ENCODE data around the gene TP53BP2. TPM values are rescaled to one million over a fixed set of nuclear protein-coding genes. Genes with fewer than 3 reads are reported as not detected.

The TP53BP2 gene
- polyA plus RNA-seq, 3 donors, result 46.1 to 58.5 (median 56.1) TPM

GRCh38 chr1:223776826-223777454, 68.8 kb downstream of the TP53BP2 start:
- no peak for DNase-seq (ENCODE audit: extremely low read depth in 1 of 11, low read depth in 9 of 11, low spot score in 4 of 11)

- DNase-seq (ENCODE audit: extremely low read depth in 1 of 11, low read depth in 9 of 11, low spot score in 4 of 11), result no peak
Observed at GRCh38 chr1:223776075-223776814, 69.5 kb downstream of the TP53BP2 start.

GRCh38 chr1:223775711-223776074, 70.1 kb downstream of the TP53BP2 start:
- no peak for DNase-seq (ENCODE audit: extremely low read depth in 1 of 11, low read depth in 9 of 11, low spot score in 4 of 11)

GRCh38 chr1:223775054-223775453, 70.7 kb downstream of the TP53BP2 start:
- no peak for DNase-seq (ENCODE audit: extremely low read depth in 1 of 11, low read depth in 9 of 11, low spot score in 4 of 11)

GRCh38 chr1:223774134-223774814, 71.5 kb downstream of the TP53BP2 start:
- DNase-seq (ENCODE audit: extremely low read depth in 1 of 11, low read depth in 9 of 11, low spot score in 4 of 11), result no peak

GRCh38 chr1:223772771-223773160, 73.0 kb downstream of the TP53BP2 start:
- DNase-seq (ENCODE audit: extremely low read depth in 1 of 11, low read depth in 9 of 11, low spot score in 4 of 11), result no peak

- no peak for DNase-seq (ENCODE audit: extremely low read depth in 1 of 11, low read depth in 9 of 11, low spot score in 4 of 11)
Observed at GRCh38 chr1:223771814-223772770, 73.7 kb downstream of the TP53BP2 start.

- no peak for DNase-seq (ENCODE audit: extremely low read depth in 1 of 11, low read depth in 9 of 11, low spot score in 4 of 11)
Observed at GRCh38 chr1:223771469-223771813, 74.3 kb downstream of the TP53BP2 start.

GRCh38 chr1:223770621-223771315, 75.0 kb downstream of the TP53BP2 start:
- DNase-seq (ENCODE audit: extremely low read depth in 1 of 11, low read depth in 9 of 11, low spot score in 4 of 11), result no peak

GRCh38 chr1:223765719-223766340, 79.9 kb downstream of the TP53BP2 start:
- no peak for DNase-seq (ENCODE audit: extremely low read depth in 1 of 11, low read depth in 9 of 11, low spot score in 4 of 11)

GRCh38 chr1:223765036-223765718, 80.6 kb downstream of the TP53BP2 start:
- no peak for DNase-seq (ENCODE audit: extremely low read depth in 1 of 11, low read depth in 9 of 11, low spot score in 4 of 11)

GRCh38 chr1:223763881-223764280, 81.9 kb downstream of the TP53BP2 start:
- DNase-seq (ENCODE audit: extremely low read depth in 1 of 11, low read depth in 9 of 11, low spot score in 4 of 11), result no peak

- DNase-seq (ENCODE audit: extremely low read depth in 1 of 11, low read depth in 9 of 11, low spot score in 4 of 11), result peak in 1 of 11 donors; percentile 48
Observed at GRCh38 chr1:223763251-223763650, 82.5 kb downstream of the TP53BP2 start.

GRCh38 chr1:223761411-223761810, 84.3 kb downstream of the TP53BP2 start:
- no peak for DNase-seq (ENCODE audit: extremely low read depth in 1 of 11, low read depth in 9 of 11, low spot score in 4 of 11)

GRCh38 chr1:223760833-223761232, 84.9 kb downstream of the TP53BP2 start:
- DNase-seq (ENCODE audit: extremely low read depth in 1 of 11, low read depth in 9 of 11, low spot score in 4 of 11), result no peak

GRCh38 chr1:223759273-223759672, 86.5 kb downstream of the TP53BP2 start:
- no peak for DNase-seq (ENCODE audit: extremely low read depth in 1 of 11, low read depth in 9 of 11, low spot score in 4 of 11)

GRCh38 chr1:223758734-223759133, 87.0 kb downstream of the TP53BP2 start:
- no peak for DNase-seq (ENCODE audit: extremely low read depth in 1 of 11, low read depth in 9 of 11, low spot score in 4 of 11)
